GM19043 (cell line): ENCODE data around the gene DNASE1.

Experiments
- ATAC-seq: cut with Tn5 transposase; IDR thresholded peaks from one replicate; pipeline ENCODE4 v1.9.1; 2021; ENCODE audit warnings: low read depth; ENCODE audit not compliant: unreplicated experiment

Gene DNASE1

DNA sequence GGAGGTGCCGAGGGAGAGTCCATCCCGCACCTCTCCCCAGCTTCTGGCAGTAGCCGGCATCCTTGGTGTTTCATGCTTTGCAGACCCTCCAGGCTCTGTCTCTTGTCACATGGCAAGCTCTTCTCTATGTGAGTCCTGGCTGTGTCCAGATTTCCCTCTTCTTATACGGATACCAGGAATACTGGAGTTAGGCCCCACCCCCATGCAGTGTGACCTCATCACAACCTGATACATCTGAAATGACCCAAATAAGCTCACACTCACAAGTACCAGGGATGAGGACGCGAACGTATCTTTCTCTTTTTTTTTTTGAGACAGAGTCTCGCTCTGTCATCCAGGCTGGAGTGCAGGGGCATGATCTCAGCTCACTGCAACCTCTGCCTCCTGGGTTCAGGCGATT lies 39.6 kb downstream of the DNASE1 start:
- ATAC-seq = no peak

DNA sequence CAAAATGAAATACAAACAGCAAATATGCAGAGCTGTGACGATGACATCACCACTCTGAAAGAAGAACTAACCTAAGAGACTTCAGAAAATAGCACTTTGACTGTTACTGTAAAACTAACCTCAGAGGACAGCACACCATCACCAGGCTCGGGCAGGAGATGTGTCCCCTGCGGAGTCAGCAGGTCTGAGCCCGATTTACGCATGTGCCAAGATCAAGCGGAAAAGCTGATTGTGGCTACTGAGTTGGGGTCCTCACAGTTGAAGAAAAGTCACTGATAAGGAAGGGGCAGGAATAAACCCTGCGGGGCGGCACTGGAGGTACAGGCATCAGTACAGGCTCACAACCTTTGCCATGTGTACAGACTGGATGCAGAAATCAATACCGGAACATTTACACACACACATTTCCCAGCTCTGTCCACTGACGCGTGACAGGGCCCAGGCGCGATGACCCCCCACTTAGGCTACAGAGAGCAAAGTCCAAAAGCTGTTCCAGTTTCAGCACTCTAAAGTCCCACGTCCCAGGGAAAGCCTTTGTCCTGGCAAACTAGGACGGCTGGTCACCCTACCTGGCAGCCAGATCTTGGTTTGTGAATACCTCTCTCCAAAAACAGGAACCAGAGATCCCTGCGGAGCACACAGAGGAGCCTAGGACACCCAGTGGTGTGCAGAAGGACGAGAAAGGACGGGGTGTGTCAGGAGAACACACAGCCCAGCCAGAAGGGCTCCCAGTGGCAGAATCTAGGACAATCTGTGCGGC lies 41.3 kb downstream of the DNASE1 start:
- no peak for ATAC-seq

- no peak for ATAC-seq
Observed at GRCh38 chr16:3696425-3697218, 42.1 kb downstream of the DNASE1 start.

- no peak for ATAC-seq
Observed at GRCh38 chr16:3698941-3699340, 44.5 kb downstream of the DNASE1 start.

- ATAC-seq = no peak
Observed at GRCh38 chr16:3701531-3701930, 47.0 kb downstream of the DNASE1 start.

DNA sequence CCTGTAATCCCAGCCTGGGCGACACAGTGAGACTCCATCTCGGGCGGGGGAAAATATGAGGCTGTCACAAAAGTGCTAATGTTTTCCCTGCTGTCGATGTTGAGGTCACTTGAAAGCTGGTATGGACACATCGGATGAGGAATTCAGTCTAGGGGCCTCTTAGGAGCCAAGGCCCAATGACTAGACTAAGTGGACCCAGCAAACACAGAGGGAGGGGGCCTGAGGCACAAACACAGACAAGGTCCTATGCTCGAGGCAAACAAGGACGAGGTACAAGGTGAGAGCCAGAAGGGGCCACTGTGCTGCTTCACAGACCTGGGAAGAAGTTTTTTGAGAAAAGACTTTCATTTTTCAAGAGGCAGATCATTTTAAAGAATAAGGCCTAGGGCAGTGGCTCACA lies 47.6 kb downstream of the DNASE1 start:
- ATAC-seq = no peak

GRCh38 chr16:3706253-3707012 lies 51.9 kb downstream of the DNASE1 start:
- ATAC-seq = no peak
